Measurements from ENCODE around the gene CTNNA2. TPM values are rescaled to one million over a fixed set of nuclear protein-coding genes. Genes with fewer than 3 reads are reported as not detected.

Gene CTNNA2
- polyA plus RNA-seq, 1 experiment: not detected

- POLR2A ChIA-PET: no interaction called here
- CTCF ChIA-PET: interaction anchor here (0.6 to 1.5 kb wide), 2 partner anchors 81 to 1988 kb away, joined by 4 to 7 read pairs; no protein-coding TSS in a partner anchor
- Histone ChIP-seq H3K27me3 (ENCODE audit: control insufficient read depth, insufficient read depth, low read length) (peaks cover 2% of the 10 kb centered on the region), H3K9me3 (ENCODE audit: control insufficient read depth, insufficient read depth, low read length) (no peaks in the 10 kb centered on the region), H3K27ac (ENCODE audit: low read depth, low read length) (no peak overlapping the region), H3K4me3 (ENCODE audit: low read depth, low read length) (no peak overlapping the region)
- TF ChIP-seq CTCF (IDR thresholded peaks at IDR 0.05; ENCODE audit: low read depth, low read length): no peak
- no peak for DNase-seq (ENCODE audit: low read depth, low spot score)
These were observed 641.5 kb downstream of the CTNNA2 start for GRCh38 chr2:80154231-80154915.

GRCh38 chr2:80164375-80164774 is 651.5 kb downstream of the CTNNA2 start:
- no peak for DNase-seq (ENCODE audit: low read depth, low spot score)
- no peak for TF ChIP-seq CTCF (IDR thresholded peaks at IDR 0.05; ENCODE audit: low read depth, low read length)
- H3K27ac ChIP-seq (ENCODE audit: low read depth, low read length): no peak overlapping the region
- ChIA-PET CTCF (no interaction called here), POLR2A (no interaction called here)
- no peak overlapping the region for H3K4me3 ChIP-seq (ENCODE audit: low read depth, low read length)
- H3K27me3 ChIP-seq (ENCODE audit: control insufficient read depth, insufficient read depth, low read length): no peaks in the 10 kb centered on the region
- no peaks in the 10 kb centered on the region for H3K9me3 ChIP-seq (ENCODE audit: control insufficient read depth, insufficient read depth, low read length)

- Histone ChIP-seq H3K4me3 (ENCODE audit: low read depth, low read length) (no peak overlapping the region), H3K27ac (ENCODE audit: low read depth, low read length) (no peak overlapping the region), H3K9me3 (ENCODE audit: control insufficient read depth, insufficient read depth, low read length) (no peaks in the 10 kb centered on the region), H3K27me3 (ENCODE audit: control insufficient read depth, insufficient read depth, low read length) (no peaks in the 10 kb centered on the region)
- DNase-seq (ENCODE audit: low read depth, low spot score): no peak
- no peak for TF ChIP-seq CTCF (IDR thresholded peaks at IDR 0.05; ENCODE audit: low read depth, low read length)
- ChIA-PET CTCF (interaction anchor here (0.6 to 1.0 kb wide), 2 partner anchors 14 to 43 kb away, joined by 3 read pairs; no protein-coding TSS in a partner anchor), POLR2A (no interaction called here)
These were observed 653.8 kb downstream of the CTNNA2 start for GRCh38 chr2:80166483-80167171.

- no peak overlapping the region for H3K4me3 ChIP-seq (ENCODE audit: low read depth, low read length)
- ChIA-PET POLR2A (no interaction called here), CTCF (interaction anchor here (1.0 kb wide), 1 partner anchor 43 kb away, joined by 3 read pairs; no protein-coding TSS in a partner anchor)
- DNase-seq (ENCODE audit: low read depth, low spot score): no peak
- no peak overlapping the region for H3K27ac ChIP-seq (ENCODE audit: low read depth, low read length)
- no peaks in the 10 kb centered on the region for H3K9me3 ChIP-seq (ENCODE audit: control insufficient read depth, insufficient read depth, low read length)
- no peak for TF ChIP-seq CTCF (IDR thresholded peaks at IDR 0.05; ENCODE audit: low read depth, low read length)
- no peaks in the 10 kb centered on the region for H3K27me3 ChIP-seq (ENCODE audit: control insufficient read depth, insufficient read depth, low read length)
These were observed 654.5 kb downstream of the CTNNA2 start for GRCh38 chr2:80167284-80167808.

- TF ChIP-seq CTCF (IDR thresholded peaks at IDR 0.05; ENCODE audit: low read depth, low read length): no peak
- no peak overlapping the region for H3K27ac ChIP-seq (ENCODE audit: low read depth, low read length)
- H3K9me3 ChIP-seq (ENCODE audit: control insufficient read depth, insufficient read depth, low read length): no peaks in the 10 kb centered on the region
- no peaks in the 10 kb centered on the region for H3K27me3 ChIP-seq (ENCODE audit: control insufficient read depth, insufficient read depth, low read length)
- DNase-seq (ENCODE audit: low read depth, low spot score): no peak
- CTCF ChIA-PET: no interaction called here
- H3K4me3 ChIP-seq (ENCODE audit: low read depth, low read length): no peak overlapping the region
- POLR2A ChIA-PET: no interaction called here
These were observed 655.2 kb downstream of the CTNNA2 start for GRCh38 chr2:80168037-80168436.
